Activated CD8-positive, alpha-beta memory T cell treated with anti-CD3 and anti-CD28 coated beads, Interleukin-2, amount 50 U/mL, for 1 hour (primary cell): ENCODE results near the gene CYP2R1.
A peak's percentile ranks its signal among the peaks of the same experiment; 100 is the strongest.

ENCODE experiments used
- DNase-seq: peaks from one replicate; pipeline ENCODE4 v3.0.0-alpha.2; 2020; ENCODE audit errors: extremely low read depth

Gene CYP2R1, protein sequence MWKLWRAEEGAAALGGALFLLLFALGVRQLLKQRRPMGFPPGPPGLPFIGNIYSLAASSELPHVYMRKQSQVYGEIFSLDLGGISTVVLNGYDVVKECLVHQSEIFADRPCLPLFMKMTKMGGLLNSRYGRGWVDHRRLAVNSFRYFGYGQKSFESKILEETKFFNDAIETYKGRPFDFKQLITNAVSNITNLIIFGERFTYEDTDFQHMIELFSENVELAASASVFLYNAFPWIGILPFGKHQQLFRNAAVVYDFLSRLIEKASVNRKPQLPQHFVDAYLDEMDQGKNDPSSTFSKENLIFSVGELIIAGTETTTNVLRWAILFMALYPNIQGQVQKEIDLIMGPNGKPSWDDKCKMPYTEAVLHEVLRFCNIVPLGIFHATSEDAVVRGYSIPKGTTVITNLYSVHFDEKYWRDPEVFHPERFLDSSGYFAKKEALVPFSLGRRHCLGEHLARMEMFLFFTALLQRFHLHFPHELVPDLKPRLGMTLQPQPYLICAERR

DNA sequence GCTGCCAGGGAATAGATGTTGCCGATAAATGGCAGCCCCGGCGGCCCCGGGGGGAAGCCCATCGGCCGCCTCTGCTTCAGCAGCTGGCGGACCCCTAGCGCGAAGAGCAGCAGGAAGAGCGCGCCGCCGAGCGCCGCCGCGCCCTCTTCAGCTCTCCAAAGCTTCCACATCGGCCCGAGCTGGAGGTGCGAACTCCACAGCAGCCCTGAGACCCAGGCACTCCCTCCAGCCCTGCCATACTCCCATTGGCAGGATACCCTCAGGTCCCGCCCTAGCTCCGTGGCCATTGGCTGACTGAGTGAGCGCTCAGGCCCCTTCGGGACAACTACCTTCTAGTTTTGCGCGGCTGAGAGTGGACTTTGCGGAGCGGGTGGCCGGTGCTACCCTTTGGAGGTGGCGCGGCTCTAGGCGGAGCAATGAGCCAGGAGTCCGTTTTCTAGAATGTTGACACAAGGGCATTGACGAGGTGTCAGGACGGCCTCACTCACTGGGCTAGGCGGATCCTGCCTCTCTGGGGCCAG is at the start of gene CYP2R1:
TSS of gene CYP2R1 (minus strand) at position 196 of the 521 bp plus-strand sequence. CDS start at position 170, 26 bp downstream.
- DNase-seq, result peak; percentile 78

DNA sequence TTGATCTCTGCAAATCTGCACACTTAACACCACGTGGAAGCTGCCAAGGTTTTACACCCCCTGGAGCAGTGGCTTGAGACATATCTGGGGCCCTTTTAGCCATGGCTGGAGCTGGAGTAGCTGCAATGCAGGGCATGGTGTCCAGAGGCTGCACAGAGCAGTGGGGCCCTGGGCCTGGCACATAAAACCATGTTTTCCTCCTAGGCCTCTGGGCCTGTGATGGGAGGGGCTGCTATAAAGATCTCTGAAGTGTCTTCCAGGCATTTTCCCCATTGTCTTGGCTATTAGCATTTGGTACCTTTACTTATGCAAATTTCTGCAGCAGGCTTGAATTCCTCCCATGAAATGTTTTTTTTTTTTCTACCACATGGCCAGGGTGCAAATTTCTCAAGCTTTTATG is 46.9 kb upstream of the CYP2R1 start:
- DNase-seq, result no peak

DNA sequence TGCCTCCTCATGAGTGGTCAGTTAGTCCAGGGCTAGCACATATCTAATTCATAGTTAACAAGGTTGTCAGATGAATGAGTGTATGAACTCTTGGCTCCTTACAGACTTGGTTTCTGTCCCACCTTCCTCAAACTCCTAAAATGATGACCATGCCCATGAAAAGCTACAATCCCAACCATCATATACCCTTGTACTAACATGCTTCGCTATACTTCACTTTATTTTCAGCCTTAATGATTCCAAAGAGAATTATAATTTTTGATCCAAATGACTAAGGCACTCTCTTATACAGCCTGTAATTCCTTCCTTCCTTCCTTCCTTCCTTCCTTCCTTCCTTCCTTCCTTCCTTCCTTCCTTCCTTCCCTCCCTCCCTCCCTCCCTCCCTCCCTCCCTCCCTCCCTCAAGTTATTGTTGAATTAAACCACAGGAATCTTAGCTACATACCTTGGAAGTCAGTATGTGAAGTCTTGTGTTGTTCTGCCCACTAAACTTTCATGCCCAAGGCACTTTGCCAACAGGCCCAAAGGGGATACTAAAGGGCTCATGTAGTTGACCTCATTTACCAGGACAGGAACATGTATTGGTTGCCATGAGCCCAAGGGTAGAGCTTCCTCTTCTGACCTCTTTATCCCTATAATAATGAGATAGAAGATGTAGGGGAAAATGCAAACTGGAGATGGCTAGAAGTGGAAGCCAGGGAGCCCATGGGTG is 42.8 kb upstream of the CYP2R1 start:
- no peak for DNase-seq

DNA sequence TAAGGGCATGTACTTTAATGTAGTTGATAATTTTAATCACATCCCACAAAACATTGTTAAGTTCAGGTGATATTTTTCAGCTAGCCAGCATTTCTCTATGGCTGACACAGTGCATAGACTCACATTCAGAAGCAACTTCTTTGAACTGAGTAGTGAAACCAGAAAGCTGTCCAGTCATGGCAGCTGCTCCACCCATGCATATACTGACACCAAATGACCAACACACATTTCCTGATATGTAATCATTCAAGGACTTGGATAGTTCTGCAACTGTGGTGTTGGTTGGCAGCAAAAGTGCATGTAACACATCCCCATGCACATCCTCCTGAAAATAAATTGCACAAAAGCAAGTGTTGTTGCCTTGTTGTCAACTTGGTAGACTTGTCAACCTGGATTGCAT is 40.4 kb upstream of the CYP2R1 start:
- no peak for DNase-seq

DNA sequence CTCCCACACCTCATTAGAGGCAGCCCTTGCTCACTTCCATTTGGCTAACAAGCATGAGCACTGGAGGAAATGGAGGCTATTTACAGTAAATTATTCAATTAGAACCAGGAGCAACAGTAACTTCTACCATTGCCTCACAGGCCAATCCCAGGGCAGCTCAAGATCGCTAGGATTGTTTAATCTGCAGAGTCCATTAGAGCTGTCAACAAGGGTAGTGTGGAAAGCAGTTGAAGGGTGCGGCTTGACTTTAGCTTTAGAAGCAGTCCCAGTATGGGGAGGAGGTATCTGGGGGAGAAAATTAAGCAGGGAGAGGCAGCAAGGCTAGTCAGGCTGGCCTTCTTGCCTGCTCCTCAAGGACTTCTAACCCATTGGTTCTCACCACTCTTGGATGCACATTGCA is 38.3 kb upstream of the CYP2R1 start:
- no peak for DNase-seq

DNA sequence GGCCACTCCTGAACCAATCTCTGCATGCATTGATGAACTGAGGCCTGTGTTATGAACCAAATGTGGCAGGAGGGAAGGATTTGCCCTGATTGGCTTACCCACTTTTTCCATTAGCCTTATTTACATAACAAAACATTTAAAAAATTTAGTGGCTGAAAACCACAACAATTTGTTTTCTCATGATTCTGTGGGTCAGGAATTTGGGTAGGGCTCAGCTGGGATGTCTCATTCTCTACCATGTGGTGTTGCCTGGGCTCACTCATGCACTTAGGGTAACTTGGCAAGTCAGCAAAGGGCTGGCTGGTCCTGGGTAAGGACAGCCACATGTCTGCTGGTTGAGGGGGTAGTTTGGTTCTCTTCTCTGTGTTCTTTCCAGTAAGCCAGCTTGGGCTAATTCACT is 35.1 kb upstream of the CYP2R1 start:
- no peak for DNase-seq

DNA sequence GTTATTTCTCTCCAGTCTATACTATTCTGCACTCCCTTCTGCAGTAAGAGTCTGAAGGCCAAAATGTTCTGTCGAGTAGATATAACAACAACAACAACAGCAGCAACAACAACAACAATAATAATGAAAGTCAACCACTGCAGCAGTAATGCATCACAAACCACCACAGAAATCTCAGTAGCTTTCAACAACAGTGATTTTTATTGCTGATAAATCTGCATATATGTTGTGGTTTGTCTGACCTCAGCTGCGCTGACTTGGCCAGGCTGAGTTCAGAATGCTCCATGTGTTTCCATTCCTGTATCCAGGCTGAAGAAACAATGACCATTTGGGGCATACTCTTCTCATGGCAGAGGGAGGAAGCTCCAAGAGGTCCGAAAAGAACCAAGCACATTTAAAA is 32.3 kb upstream of the CYP2R1 start:
- DNase-seq, result no peak

DNA sequence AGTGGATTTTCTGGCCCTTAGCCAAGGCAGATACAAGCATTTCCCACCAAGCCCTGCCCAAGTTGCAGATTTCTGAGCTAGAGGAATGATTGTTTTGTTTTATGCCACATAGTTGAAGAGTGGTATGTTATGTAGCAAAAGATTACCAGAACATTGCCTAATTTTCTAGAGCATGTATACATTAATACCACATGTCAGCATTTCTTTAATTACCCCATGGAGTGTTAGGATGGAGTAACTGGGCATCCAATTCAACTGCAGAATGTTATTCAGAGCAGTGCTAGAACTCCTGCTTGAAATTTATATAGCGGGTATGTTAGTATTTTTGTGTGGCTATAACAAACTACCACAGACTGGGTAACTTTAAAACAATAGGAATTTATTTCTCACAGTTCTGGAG is 24.4 kb upstream of the CYP2R1 start:
- no peak for DNase-seq

DNA sequence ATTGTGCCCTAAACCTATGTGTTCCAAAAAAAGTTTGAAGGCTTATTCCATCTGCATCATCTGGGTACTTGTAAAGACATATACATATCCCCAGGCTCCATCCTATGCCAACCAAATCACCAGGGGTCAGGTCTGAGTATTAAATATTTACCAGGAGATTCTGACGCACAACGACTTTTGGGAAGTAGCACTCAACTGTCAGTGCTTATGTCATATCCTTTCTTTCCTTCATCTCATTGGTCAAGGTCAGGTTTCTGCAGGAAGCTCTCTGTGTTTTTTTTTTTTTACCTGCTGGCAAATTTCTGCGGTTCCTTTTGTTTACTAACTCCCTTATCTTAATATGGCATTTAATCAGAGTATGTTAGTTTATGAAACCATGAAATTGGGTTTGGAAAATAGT is 22.5 kb upstream of the CYP2R1 start:
- DNase-seq, result no peak

DNA sequence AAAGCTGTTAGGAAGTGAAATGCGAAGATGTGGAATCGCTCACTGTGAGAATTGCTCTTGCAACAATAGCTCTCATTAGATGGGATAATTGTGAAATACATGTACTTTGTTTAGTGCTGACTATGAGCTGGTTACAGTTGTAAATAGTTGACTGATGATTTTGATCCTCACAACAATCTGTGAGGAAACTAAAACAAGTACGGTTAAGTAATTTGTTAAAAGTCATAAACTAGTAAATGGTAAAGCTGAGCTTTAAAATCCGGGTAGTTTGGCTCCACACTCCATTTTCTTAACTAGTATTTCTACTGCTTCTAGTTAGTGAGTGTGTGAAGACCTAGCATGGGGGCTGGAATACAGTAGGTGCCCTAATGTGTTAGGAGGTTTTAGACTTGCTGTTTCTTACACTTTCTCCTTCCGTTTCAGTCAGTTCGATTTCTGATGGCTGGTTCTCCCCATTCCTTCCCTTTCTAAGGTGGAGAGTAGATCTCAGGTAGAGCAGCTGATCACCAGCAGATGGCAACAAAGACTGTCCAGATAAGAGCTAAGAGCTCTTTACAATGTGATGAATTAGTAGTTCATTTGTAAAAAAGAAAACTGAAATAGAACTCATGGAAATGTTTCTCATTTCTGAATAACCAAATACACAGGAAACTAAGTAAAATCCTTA is 16.3 kb upstream of the CYP2R1 start:
- no peak for DNase-seq

DNA sequence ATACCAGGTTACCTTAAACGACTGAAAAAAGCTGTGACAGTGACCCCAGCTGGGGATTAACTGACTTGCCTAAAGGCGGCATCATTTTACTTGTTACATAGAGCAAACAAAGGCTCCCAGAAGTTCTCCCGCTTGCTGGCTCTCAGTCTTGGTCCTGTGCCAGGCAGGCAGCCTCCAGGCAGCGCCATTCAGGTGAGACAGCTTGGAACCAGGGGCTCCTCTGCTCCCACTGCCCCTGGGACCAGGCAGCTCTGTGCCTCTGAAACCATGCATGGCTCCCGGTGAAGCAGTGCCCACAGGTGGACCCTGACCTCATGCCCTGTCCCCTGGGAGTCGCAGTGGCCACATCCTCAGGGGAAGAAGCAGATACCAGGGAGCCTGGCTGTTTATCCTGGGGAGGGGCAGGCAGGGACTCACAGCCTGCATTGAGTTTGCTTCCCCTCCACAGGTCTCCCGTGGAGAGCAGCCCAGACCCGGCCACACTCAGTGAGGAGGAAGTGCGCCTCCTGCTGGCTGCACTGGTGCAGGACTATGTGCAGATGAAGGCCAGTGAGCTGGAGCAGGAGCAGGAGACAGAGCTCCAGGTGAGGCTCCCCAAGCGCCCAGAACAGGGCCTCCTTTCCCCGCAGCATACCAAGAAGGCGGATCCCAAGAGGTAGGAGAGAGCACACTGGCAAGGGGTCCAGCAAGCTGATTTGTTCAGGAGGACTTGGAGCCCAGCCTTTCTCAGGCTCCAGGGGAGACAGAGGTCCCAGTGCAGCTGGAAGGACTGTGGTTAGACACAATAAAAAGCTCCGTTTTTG is 15.6 kb upstream of the CYP2R1 start:
- DNase-seq, result no peak

DNA sequence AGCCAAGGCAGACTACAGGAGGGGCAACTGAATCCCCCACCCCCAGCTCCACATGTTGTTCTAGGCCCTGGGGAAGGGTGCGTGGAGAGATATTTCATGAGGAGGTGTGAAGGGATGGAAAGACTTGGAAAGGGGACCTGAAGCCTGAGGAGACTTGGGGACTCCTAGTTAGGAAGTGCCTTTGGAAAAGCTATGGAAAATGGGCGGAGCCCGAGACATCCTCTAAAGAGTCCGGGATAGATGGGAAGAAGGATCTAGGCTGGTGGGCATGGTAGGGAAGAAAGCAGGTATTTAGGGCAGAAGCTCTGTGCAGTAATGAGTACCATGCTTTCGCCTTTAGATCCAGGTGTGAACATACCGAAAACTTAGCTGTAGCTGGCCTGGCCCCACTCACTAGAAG is 15.0 kb upstream of the CYP2R1 start:
- DNase-seq, result no peak

DNA sequence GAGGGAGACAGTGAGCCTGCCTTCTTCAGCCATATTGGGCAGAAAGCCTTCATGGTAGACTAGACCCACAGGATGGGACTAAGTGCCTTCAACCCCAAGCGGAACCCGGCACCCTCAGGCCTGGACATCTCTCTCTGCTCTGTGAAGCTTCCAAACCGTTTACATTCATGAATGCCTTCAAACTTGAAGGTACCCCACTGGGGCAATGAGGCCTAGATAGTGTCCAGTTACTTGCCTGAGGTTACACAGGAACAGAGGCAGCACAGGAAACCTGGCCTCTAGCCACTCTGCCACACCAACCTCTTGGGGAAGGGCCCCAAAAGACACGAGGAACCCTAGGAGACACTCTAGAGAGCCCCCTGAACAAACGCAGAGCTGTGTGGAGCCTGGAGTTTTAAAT is 14.5 kb upstream of the CYP2R1 start:
- DNase-seq, result no peak

DNA sequence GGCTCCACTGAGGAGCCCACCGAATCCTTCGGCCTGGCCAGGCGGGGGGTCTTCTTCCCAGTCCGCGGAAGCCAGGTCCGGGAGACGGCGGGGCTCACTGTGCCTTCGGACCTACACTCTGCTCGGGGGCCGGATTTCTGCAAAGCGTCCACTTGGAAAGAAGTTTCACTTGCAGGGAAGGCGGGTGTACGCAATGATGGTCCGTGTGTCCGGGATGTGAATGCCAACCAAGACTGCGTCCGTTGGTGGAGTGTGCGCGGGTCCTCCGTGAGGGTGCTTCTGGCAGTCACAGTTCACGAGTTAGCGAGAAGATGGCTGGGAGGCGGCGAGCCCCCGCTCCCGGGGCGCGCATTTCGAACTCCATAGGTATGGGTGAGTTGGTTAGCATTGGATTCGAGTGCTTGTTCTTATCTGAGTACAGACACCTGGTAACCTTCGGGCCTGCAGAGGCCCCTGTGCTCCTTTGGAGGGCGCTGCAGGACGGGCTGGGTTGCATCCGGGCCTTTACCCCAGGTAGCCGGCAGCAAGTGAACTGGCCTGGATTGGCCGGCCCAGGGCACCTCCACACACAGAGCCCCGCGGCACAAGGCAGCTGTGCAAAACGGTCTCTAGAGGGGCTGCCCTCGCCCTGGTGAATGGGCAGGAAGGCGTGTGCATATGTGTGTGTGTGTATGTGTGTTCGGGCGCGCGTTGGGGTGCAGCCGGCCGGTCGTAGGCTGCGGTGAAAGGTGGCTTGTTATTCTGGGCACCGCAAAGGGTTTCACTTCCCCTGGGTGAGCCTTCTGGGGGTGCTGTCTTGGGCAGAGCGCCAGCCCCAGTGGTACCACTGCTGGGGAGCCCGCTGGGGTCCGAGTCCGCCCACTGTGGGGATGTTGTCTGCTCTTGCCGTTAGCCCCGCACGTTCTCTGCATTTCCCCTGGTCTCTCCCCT is 13.3 kb upstream of the CYP2R1 start:
- DNase-seq, result no peak

DNA sequence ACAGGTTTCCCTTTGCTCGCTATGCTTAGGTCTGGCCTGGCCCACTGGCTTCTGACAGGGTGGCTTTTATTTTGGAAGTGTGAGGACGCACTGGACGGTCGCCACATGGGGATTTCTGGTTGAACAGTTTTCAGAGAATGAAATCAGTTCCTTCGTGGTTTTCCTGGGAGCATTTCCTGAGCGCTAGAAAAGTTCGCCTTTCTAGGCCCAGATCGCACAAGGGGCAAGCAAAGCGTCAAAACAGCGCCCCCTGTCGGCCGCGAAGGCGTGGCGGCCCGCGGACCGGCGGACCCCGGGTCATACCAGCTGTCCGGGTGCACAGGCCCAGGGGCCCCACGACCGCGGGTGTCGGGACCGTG is 12.7 kb upstream of the CYP2R1 start:
- DNase-seq, result peak; percentile 66

DNA sequence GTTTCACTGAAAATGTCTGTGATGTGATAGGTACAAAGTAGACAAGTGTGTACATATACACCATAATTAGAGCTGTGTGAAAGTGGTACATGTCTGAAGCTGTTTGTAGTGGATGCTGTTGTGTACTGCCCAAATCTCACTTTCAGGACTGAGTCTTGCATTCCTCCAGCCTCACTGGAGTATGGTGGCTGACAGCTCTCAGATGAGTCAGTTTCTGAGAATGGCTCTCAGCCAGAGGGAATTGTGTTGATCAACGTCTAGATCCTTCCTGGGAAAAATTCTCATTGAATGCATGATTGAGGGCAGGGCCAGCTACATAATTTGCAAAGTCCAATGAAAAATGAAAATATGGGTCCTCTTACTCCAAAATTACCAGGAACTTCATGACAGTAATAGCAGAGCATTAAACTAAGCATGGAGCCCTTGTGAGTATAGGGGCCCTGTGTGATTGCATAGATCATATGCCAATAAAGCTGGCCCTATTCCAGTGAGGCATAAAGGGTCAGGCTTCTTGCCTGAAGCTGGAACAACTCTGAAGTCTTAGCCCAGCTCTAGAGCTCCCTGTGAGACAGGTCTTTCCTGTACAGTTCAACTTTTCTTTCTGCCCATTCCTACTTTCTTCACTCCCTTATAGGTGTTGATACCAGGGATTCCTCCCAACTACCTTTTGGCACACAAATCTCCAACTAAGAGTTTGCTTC is 10.8 kb upstream of the CYP2R1 start:
- no peak for DNase-seq

DNA sequence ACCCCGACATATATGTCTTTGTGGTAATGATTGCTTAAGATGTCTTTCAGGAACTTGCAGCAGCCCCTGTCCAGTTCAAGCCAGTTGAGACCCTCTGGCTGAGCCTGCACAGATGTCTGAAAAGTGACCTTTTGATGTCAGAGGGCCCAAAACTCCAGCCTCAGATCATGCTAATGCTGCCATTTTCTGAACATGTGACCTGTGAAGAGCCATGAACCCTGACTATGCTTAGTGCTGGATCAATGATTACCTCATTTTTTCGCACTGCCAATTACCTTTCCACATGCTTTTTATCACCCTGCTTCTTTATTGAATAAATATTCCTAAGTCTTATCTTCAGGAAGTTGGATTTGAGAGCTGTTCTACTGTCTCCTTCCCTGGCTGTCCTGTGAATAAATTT is 6.9 kb upstream of the CYP2R1 start:
- no peak for DNase-seq

DNA sequence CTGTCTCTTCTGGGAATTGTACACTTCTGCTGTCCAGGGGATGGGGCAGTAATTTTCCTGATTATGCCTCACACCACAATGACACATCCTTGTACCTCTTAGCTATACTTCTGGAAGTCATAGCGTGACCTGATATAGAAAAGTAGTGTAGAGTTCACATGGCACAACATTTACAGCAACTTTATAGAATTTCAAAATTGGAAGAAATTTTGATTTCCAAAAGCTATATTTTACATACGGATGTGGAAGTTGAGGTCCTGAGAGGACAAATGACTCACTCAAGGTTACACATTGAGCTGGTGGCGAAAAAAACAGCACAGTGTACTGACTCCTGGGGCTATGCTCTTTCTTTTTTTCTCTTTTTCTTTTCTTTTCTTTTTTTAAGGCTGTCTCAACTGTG is 6.3 kb upstream of the CYP2R1 start:
- no peak for DNase-seq

DNA sequence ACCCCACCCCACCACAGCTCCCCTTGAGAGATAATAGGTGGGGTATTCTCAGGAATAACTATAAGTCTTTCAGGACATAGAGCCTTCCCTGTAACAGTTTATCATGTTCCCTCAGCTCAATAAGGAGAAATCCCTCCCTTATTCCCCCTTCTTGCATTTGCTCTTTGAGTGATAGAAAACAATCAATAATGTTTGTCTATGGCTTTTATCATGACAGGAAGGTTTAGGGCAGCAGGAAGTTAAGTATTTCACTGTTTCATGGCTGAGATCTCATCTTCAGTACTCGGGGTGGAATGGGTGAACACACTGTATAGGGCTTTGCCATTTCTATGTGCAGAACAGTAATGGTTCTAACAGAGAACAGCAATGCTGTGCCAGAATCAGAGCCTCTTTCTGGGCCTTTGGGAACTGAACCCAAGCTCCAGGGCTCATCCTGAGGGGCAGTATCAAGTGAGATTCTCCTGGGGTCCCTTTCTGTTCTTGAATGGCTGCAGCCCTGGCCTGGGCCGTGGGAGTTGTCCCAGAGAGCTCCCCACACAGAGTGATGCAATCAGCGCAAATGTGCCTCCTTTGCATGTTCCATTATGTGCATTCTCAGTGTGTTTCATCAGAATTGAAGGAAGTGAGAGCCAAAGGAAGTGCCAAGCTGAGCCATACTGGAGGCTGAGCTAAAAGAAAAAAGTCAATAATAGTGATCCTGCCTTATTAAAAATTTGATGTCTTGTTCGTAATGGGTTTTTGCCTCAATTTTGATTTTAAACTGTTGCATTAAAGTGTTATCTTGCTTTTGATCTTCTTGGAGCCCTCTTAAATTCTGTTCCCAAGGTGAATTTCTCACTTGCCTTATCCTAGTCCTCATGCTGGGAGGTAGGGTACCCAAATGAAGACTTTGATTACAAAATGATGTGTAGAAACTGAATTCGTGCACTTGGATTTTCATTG is 2.9 kb upstream of the CYP2R1 start:
- no peak for DNase-seq
